ENCODE data around the gene NDUFV3. TPM values are rescaled to one million over a fixed set of nuclear protein-coding genes. Genes with fewer than 3 reads are reported as not detected.

The NDUFV3 gene
- total RNA-seq, 2 experiments from 2014 or later: 23.1 to 29.4 TPM

- Histone ChIP-seq H3K4me3 (ENCODE audit: low read depth, low read length, poor library complexity, severe bottlenecking) (no peak overlapping the region), H4K20me1 (ENCODE audit: insufficient read depth, low read length) (peaks cover 5% of the 10 kb centered on the region), H3K4me2 (ENCODE audit: low read length) (no peak overlapping the region), H3K27ac (ENCODE audit: low read depth, low read length, poor library complexity, severe bottlenecking) (no peak overlapping the region), H2AFZ (ENCODE audit: low read length) (no peak overlapping the region), H3K9me3 (ENCODE audit: low read length) (no peaks in the 10 kb centered on the region), H3K4me1 (ENCODE audit: insufficient read depth, low read length, poor library complexity, severe bottlenecking) (no peaks in the 10 kb centered on the region), H3K79me2 (ENCODE audit: insufficient read depth, low read depth, low read length) (peaks cover 6% of the 10 kb centered on the region; the same call in 1 of the 2 replicates), H3K36me3 (ENCODE audit: insufficient read depth, low read length) (peaks cover 94% of the 10 kb centered on the region), H3K9me2 (ENCODE audit: insufficient read depth, low read length) (no peaks in the 10 kb centered on the region)
- BruUV-seq (replicated peaks): no TSS peak
- ChIA-PET CTCF (ENCODE audit: unreplicated experiment) (no interaction called here), POLR2A (no interaction called here)
- intact Hi-C loops (cut with micrococcal nuclease; ENCODE audit: unreplicated experiment): no loop called here
- no peak for DNase-seq (ENCODE audit: low spot score)
- TF ChIP-seq, protein P1, sequence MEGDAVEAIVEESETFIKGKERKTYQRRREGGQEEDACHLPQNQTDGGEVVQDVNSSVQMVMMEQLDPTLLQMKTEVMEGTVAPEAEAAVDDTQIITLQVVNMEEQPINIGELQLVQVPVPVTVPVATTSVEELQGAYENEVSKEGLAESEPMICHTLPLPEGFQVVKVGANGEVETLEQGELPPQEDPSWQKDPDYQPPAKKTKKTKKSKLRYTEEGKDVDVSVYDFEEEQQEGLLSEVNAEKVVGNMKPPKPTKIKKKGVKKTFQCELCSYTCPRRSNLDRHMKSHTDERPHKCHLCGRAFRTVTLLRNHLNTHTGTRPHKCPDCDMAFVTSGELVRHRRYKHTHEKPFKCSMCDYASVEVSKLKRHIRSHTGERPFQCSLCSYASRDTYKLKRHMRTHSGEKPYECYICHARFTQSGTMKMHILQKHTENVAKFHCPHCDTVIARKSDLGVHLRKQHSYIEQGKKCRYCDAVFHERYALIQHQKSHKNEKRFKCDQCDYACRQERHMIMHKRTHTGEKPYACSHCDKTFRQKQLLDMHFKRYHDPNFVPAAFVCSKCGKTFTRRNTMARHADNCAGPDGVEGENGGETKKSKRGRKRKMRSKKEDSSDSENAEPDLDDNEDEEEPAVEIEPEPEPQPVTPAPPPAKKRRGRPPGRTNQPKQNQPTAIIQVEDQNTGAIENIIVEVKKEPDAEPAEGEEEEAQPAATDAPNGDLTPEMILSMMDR (conservative IDR thresholded peaks at IDR 0.05; ENCODE audit: low read length): no peak
These were observed 33.9 kb upstream of the NDUFV3 start for GRCh38 chr21:42858957-42859890.

DNA sequence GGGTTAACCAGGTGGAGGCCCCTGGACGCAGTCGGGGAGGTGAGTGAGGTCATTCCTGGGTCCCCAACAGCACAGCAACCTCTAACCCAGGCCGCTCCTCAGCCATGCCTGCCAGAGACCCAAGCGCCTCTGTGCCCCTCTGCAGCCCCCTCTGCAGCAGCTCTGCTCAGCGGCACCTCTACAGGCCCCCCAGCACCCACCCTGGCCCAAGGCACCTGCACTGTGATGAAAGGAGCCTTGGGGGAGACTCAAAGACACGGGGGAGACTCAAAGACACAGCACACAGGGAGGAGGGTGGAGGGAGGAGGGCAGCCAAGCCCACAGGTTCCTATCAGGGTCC is 33.2 kb upstream of the NDUFV3 start:
- no TSS peak for BruUV-seq (replicated peaks)
- CTCF ChIA-PET (ENCODE audit: unreplicated experiment): no interaction called here
- no peak for DNase-seq (ENCODE audit: low spot score)
- H3K4me2 ChIP-seq (ENCODE audit: low read length): no peak overlapping the region
- H2AFZ ChIP-seq (ENCODE audit: low read length): no peak overlapping the region
- H3K4me3 ChIP-seq (ENCODE audit: low read depth, low read length, poor library complexity, severe bottlenecking): no peak overlapping the region
- H3K27ac ChIP-seq (ENCODE audit: low read depth, low read length, poor library complexity, severe bottlenecking): no peak overlapping the region
- POLR2A ChIA-PET: no interaction called here
- H3K36me3 ChIP-seq (ENCODE audit: insufficient read depth, low read length): peaks cover 94% of the 10 kb centered on the region
- no peaks in the 10 kb centered on the region for H3K9me3 ChIP-seq (ENCODE audit: low read length)
- no peaks in the 10 kb centered on the region for H3K9me2 ChIP-seq (ENCODE audit: insufficient read depth, low read length)
- no peaks in the 10 kb centered on the region for H3K4me1 ChIP-seq (ENCODE audit: insufficient read depth, low read length, poor library complexity, severe bottlenecking)
- peaks cover 5% of the 10 kb centered on the region for H4K20me1 ChIP-seq (ENCODE audit: insufficient read depth, low read length)
- intact Hi-C loops (cut with micrococcal nuclease; ENCODE audit: unreplicated experiment): no loop called here
- TF ChIP-seq, protein P1 (conservative IDR thresholded peaks at IDR 0.05; ENCODE audit: low read length): no peak
- TF ChIP-seq EZH2phosphoT487 (IDR thresholded peaks at IDR 0.05; ENCODE audit: borderline replicate concordance, low read depth, low read length): no peak
- peaks cover 11% of the 10 kb centered on the region for H3K79me2 ChIP-seq (ENCODE audit: insufficient read depth, low read depth, low read length)

- Histone ChIP-seq H3K79me2 (ENCODE audit: insufficient read depth, low read depth, low read length) (peaks cover 16% of the 10 kb centered on the region), H3K4me1 (ENCODE audit: insufficient read depth, low read length, poor library complexity, severe bottlenecking) (no peaks in the 10 kb centered on the region), H3K4me3 (ENCODE audit: low read depth, low read length, poor library complexity, severe bottlenecking) (no peak overlapping the region), H3K27ac (ENCODE audit: low read depth, low read length, poor library complexity, severe bottlenecking) (no peak overlapping the region), H3K4me2 (ENCODE audit: low read length) (no peak overlapping the region), H4K20me1 (ENCODE audit: insufficient read depth, low read length) (peaks cover 5% of the 10 kb centered on the region), H3K9me2 (ENCODE audit: insufficient read depth, low read length) (no peaks in the 10 kb centered on the region), H2AFZ (ENCODE audit: low read length) (no peak overlapping the region), H3K9me3 (ENCODE audit: low read length) (no peaks in the 10 kb centered on the region), H3K36me3 (ENCODE audit: insufficient read depth, low read length) (peaks cover 94% of the 10 kb centered on the region)
- BruUV-seq (replicated peaks): no TSS peak
- CTCF ChIA-PET (ENCODE audit: unreplicated experiment): no interaction called here
- intact Hi-C loops (cut with micrococcal nuclease; ENCODE audit: unreplicated experiment): no loop called here
- TF ChIP-seq, protein P1 (conservative IDR thresholded peaks at IDR 0.05; ENCODE audit: low read length): no peak
- TF ChIP-seq EZH2phosphoT487 (IDR thresholded peaks at IDR 0.05; ENCODE audit: borderline replicate concordance, low read depth, low read length): no peak
- POLR2A ChIA-PET: no interaction called here
- no peak for DNase-seq (ENCODE audit: low spot score)
These were observed 32.8 kb upstream of the NDUFV3 start for GRCh38 chr21:42860345-42860744.
